ENCODE measurements around the gene ITGA3. TPM values are rescaled to one million over a fixed set of nuclear protein-coding genes. Genes with fewer than 3 reads are reported as not detected.

The ITGA3 gene
- total RNA-seq, 1 experiment from 2014 or later, result 22.5 TPM

- Histone ChIP-seq H3K79me1 (ENCODE audit: insufficient read depth, low read depth, low read length, poor library complexity, severe bottlenecking) (no peaks in the 10 kb centered on the region), H2AFZ (ENCODE audit: low read length) (no peak overlapping the region), H3K9me3 (ENCODE audit: control insufficient read depth, low read depth, low read length) (no peaks in the 10 kb centered on the region), H3K4me1 (ENCODE audit: insufficient read depth, low read length) (no peaks in the 10 kb centered on the region; the same call in 1 of the 2 replicates), H3K56ac (ENCODE audit: insufficient read length, low read depth, low read length) (no peak overlapping the region), H3K27ac (ENCODE audit: insufficient read length, low read depth, low read length) (no peak overlapping the region), H3K23me2 (ENCODE audit: insufficient read length, low read depth, low read length, poor library complexity, severe bottlenecking) (no peaks in the 10 kb centered on the region), H3K27me3 (ENCODE audit: insufficient read depth, low read length) (no peaks in the 10 kb centered on the region; the same call in 1 of the 2 replicates), H3K9ac (ENCODE audit: extremely low read depth, insufficient read length, low read length) (no peak overlapping the region), H2BK15ac (ENCODE audit: low read depth, low read length) (no peak overlapping the region), H3K4me2 (ENCODE audit: insufficient read depth, insufficient read length, low read length) (no peak overlapping the region), H3K23ac (ENCODE audit: insufficient read length, low read depth, low read length) (no peak overlapping the region), H2BK5ac (ENCODE audit: insufficient read length, low read length) (no peak overlapping the region), H2AK5ac (ENCODE audit: insufficient read length, low read length) (no peak overlapping the region), H4K8ac (replicated peaks; ENCODE audit: insufficient read length, low read depth, low read length) (no peak overlapping the region), H2BK20ac (ENCODE audit: low read depth, low read length, poor library complexity, severe bottlenecking) (no peak overlapping the region), H3T11ph (ENCODE audit: low read length) (no peak overlapping the region), H4K91ac (ENCODE audit: insufficient read length, low read depth, low read length) (no peak overlapping the region), H2BK12ac (ENCODE audit: insufficient read length, low read depth, low read length) (no peak overlapping the region), H3K14ac (ENCODE audit: insufficient read depth, low read length) (no peak overlapping the region), H3K79me2 (ENCODE audit: insufficient read depth, low read length) (no peaks in the 10 kb centered on the region), H4K20me1 (ENCODE audit: control insufficient read depth, insufficient read depth, insufficient read length) (no peaks in the 10 kb centered on the region), H3K18ac (ENCODE audit: insufficient read length, low read depth, low read length) (no peak overlapping the region), H3K4ac (ENCODE audit: low read depth, low read length) (no peak overlapping the region), H4K5ac (ENCODE audit: insufficient read length, low read depth, low read length) (no peak overlapping the region), H2BK120ac (ENCODE audit: low read depth, low read length, poor library complexity, severe bottlenecking) (no peak overlapping the region)
- TF ChIP-seq, protein P1, sequence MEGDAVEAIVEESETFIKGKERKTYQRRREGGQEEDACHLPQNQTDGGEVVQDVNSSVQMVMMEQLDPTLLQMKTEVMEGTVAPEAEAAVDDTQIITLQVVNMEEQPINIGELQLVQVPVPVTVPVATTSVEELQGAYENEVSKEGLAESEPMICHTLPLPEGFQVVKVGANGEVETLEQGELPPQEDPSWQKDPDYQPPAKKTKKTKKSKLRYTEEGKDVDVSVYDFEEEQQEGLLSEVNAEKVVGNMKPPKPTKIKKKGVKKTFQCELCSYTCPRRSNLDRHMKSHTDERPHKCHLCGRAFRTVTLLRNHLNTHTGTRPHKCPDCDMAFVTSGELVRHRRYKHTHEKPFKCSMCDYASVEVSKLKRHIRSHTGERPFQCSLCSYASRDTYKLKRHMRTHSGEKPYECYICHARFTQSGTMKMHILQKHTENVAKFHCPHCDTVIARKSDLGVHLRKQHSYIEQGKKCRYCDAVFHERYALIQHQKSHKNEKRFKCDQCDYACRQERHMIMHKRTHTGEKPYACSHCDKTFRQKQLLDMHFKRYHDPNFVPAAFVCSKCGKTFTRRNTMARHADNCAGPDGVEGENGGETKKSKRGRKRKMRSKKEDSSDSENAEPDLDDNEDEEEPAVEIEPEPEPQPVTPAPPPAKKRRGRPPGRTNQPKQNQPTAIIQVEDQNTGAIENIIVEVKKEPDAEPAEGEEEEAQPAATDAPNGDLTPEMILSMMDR (conservative IDR thresholded peaks at IDR 0.05), result no peak; the same call in 2 of the 3 replicates
- Mint-ChIP-seq H3K27me3 (ENCODE audit: low read depth) (peaks cover 10% of the 10 kb centered on the region), H3K4me1 (peaks cover 20 to 33% of the 10 kb centered on the region in 2 experiments), H3K27ac (no peak overlapping the region), H3K9me3 (no peaks in the 10 kb centered on the region; a peak in 1 of 5 replicates), H3K4me3 (no peak overlapping the region), H3K36me3 (ENCODE audit: insufficient read depth in 1 of 3, low read depth in 3 of 3) (no peaks in the 10 kb centered on the region)
- whole genome bisulfite sequencing (ENCODE audit: extremely low coverage, insufficient read length, low lambda C conversion rate), result no CpG with 5 or more reads among the region's 5 CpGs
- no peak for DNase-seq
These were observed 20.5 kb upstream of the ITGA3 start for GRCh38 chr17:50035421-50035879.
